Smooth muscle cell (in vitro differentiated cells): ENCODE data around the gene IQGAP3. TPM values are rescaled to one million over a fixed set of nuclear protein-coding genes. Genes with fewer than 3 reads are reported as not detected.

Source experiments
- DNase-seq: peaks from one replicate; lab custom pipeline; 2025; ENCODE audit not compliant: unreplicated experiment; lab: John Stamatoyannopoulos, UW
- H2AFZ ChIP-seq: fragments of 200-600 bp; sonication (generic); 2 replicates; pipeline ENCODE4 v1.6.0; 2016; ENCODE audit warnings: antibody characterized with exemption, low read depth, mild to moderate bottlenecking
- H3F3A ChIP-seq: fragments of 200-600 bp; sonication (generic); 2 replicates; pipeline ENCODE4 v1.6.0; 2017; ENCODE audit warnings: antibody characterized with exemption, low read depth
- H3K27ac ChIP-seq: fragments of 200-600 bp; sonication (generic); 2 replicates; pipeline ENCODE4 v1.5.1; 2016; ENCODE audit warnings: low read depth, mild to moderate bottlenecking
- H3K27me3 ChIP-seq: fragments of 200-600 bp; sonication (generic); 2 replicates; pipeline ENCODE4 v1.6.1; 2016; ENCODE audit warnings: low read depth, mild to moderate bottlenecking
- H3K36me3 ChIP-seq: fragments of 200-600 bp; sonication (generic); 2 replicates; pipeline ENCODE4 v1.5.1; 2016; ENCODE audit warnings: low read depth
- H3K4me1 ChIP-seq: fragments of 200-600 bp; sonication (generic); 2 replicates; pipeline ENCODE4 v1.5.1; 2016; ENCODE audit warnings: low read depth
- H3K4me2 ChIP-seq: fragments of 200-600 bp; sonication (generic); 2 replicates; pipeline ENCODE4 v1.6.0; 2016; ENCODE audit warnings: mild to moderate bottlenecking
- H3K4me3 ChIP-seq: fragments of 200-600 bp; sonication (generic); 2 replicates; pipeline ENCODE4 v1.5.1; 2016; ENCODE audit warnings: mild to moderate bottlenecking
- H3K79me2 ChIP-seq: fragments of 200-600 bp; sonication (generic); 2 replicates; pipeline ENCODE4 v1.6.0; 2016; ENCODE audit warnings: low read depth, mild to moderate bottlenecking
- H3K9ac ChIP-seq: fragments of 200-600 bp; sonication (generic); 2 replicates; pipeline ENCODE4 v1.6.0; 2016; ENCODE audit warnings: low read depth
- H3K9me3 ChIP-seq: fragments of 200-600 bp; sonication (generic); replicated peaks from 2 replicates; pipeline ENCODE4 v1.5.1; 2016; ENCODE audit warnings: low read depth
- H4K20me1 ChIP-seq: fragments of 200-600 bp; sonication (generic); 2 replicates; pipeline ENCODE4 v1.6.0; 2016; ENCODE audit warnings: low read depth
- WGBS: methylation state at CpG from one replicate; pipeline ENCODE4 v1.1.7; 2016; ENCODE audit warnings: low lambda C conversion rate; 5-methylcytosine and 5-hydroxymethylcytosine counted together
- polyA plus RNA-seq: library from polyadenylated mRNA; unstranded; fragments of >200 nt; fragmentation: Nextera tagmentation; extraction: Ambion mirVana; gene quantifications from 2 replicates; pipeline ENCODE4 v1.2.1, GENCODE V29; 2016
- total RNA-seq: library from RNA; depleted of rRNA; stranded (reverse); fragments of >200 nt; gene quantifications from 2 replicates; pipeline ENCODE4 v1.2.3, GENCODE V29; 2014
- TF ChIP-seq, protein P1 (sequence below): fragments of 200-600 bp; sonication (generic); IDR thresholded peaks from 2 replicates; pipeline ENCODE4 v1.5.1; 2017; ENCODE audit warnings: borderline replicate concordance, mild to moderate bottlenecking, antibody characterized with exemption; ENCODE audit not compliant: insufficient read depth, poor library complexity, severe bottlenecking

The IQGAP3 gene
- total and polyA plus RNA-seq, 2 experiments from 2014 or later = 2.6 to 2.9 TPM

DNA sequence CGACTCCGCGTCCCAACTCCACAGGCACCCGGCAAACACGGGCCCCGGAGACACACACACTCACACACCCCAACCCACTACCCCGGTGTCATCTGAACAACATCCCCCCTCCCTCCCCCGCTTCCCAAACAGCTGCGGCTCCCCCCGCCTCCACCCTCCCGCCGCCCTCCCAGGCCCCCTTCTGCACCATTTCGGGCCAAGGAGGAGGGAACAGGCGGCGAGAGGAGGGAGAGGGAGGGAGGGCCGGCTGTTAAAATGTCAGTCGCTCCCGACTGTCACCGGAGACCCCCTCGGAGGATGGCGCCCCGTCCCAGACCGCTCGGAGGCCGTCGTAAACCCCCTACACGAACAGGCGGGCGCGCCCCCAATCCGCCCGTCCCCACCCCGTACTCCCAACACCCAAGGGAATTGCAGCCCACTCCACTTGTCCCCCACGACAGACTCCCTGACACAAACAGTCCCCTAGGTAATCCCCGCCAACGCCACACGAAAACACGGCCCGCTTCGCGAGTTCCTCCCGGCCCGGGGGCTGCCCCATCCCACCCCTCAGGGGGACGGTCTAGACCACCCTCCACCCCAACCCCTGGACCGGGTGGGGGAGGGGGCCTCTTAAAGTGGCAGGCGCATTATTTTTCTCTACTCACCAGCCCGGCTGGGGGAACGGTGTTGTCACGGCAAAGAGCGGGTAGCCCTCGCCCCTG, 72.4 kb downstream of the IQGAP3 start:
- peak overlapping the region; percentile 100 for H3K27ac ChIP-seq
- H3F3A ChIP-seq = peaks cover 24% of the 10 kb centered on the region
- H2AFZ ChIP-seq = no peak overlapping the region
- no peaks in the 10 kb centered on the region for H3K36me3 ChIP-seq
- H3K27me3 ChIP-seq = no peaks in the 10 kb centered on the region
- peak overlapping the region; percentile 80 for H3K4me3 ChIP-seq
- TF ChIP-seq, protein P1, sequence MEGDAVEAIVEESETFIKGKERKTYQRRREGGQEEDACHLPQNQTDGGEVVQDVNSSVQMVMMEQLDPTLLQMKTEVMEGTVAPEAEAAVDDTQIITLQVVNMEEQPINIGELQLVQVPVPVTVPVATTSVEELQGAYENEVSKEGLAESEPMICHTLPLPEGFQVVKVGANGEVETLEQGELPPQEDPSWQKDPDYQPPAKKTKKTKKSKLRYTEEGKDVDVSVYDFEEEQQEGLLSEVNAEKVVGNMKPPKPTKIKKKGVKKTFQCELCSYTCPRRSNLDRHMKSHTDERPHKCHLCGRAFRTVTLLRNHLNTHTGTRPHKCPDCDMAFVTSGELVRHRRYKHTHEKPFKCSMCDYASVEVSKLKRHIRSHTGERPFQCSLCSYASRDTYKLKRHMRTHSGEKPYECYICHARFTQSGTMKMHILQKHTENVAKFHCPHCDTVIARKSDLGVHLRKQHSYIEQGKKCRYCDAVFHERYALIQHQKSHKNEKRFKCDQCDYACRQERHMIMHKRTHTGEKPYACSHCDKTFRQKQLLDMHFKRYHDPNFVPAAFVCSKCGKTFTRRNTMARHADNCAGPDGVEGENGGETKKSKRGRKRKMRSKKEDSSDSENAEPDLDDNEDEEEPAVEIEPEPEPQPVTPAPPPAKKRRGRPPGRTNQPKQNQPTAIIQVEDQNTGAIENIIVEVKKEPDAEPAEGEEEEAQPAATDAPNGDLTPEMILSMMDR = no peak
- H3K4me2 ChIP-seq = peak overlapping the region; percentile 97
- DNase-seq = no peak
- peaks cover 55% of the 10 kb centered on the region for H3K79me2 ChIP-seq
- 0% methylated on average over 17 of the region's 51 CpGs for WGBS
- peak overlapping the region; percentile 93 for H3K9ac ChIP-seq
- peaks cover 55% of the 10 kb centered on the region for H4K20me1 ChIP-seq
- no peaks in the 10 kb centered on the region for H3K9me3 ChIP-seq
- H3K4me1 ChIP-seq = peaks cover 64% of the 10 kb centered on the region

DNA sequence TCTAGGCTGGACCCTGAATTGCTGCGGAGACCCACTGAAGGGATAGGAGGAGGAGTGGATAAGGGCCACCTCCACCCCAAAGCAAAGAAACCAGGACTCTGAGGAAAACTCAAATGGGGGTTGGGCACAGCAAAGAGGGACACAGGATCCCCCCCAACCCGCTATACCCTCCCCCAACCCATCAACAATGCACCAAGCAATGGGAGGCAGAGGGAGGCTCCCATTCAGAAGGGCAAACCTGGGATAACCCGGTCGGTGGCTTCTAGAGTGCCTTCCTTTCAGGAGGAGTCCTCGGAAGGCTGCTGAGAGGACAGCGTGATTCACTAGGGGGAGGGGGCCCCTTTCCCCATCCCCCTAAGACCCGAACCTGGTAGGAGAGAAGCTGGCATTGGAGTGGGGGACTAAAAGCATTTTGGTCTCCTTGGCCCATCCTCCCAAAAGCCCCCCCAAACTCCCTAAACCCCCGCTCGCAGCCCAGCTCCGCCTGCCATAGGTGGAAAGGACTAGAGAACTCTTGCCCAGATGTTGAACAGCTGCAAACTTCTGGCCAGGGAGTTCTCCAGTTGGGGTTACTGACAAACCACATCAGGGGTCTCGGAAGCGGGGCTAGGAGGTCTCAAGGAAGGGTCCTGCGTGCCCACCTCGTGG, 73.0 kb downstream of the IQGAP3 start:
- no peak for DNase-seq
- WGBS = under 1% methylated on average over 14 of the region's 14 CpGs
- no peaks in the 10 kb centered on the region for H3K27me3 ChIP-seq
- H3K4me3 ChIP-seq = peak overlapping the region; percentile 80
- H3K4me1 ChIP-seq = peaks cover 62% of the 10 kb centered on the region
- peaks cover 61% of the 10 kb centered on the region for H3K79me2 ChIP-seq
- no peaks in the 10 kb centered on the region for H3K9me3 ChIP-seq
- H3K4me2 ChIP-seq = peak overlapping the region; percentile 97
- H3K27ac ChIP-seq = peak overlapping the region; percentile 55
- no peak overlapping the region for H2AFZ ChIP-seq
- TF ChIP-seq, protein P1 = no peak
- no peaks in the 10 kb centered on the region for H3K36me3 ChIP-seq
- H3K9ac ChIP-seq = peak overlapping the region; percentile 93
- H3F3A ChIP-seq = peaks cover 17% of the 10 kb centered on the region
- peaks cover 62% of the 10 kb centered on the region for H4K20me1 ChIP-seq

DNA sequence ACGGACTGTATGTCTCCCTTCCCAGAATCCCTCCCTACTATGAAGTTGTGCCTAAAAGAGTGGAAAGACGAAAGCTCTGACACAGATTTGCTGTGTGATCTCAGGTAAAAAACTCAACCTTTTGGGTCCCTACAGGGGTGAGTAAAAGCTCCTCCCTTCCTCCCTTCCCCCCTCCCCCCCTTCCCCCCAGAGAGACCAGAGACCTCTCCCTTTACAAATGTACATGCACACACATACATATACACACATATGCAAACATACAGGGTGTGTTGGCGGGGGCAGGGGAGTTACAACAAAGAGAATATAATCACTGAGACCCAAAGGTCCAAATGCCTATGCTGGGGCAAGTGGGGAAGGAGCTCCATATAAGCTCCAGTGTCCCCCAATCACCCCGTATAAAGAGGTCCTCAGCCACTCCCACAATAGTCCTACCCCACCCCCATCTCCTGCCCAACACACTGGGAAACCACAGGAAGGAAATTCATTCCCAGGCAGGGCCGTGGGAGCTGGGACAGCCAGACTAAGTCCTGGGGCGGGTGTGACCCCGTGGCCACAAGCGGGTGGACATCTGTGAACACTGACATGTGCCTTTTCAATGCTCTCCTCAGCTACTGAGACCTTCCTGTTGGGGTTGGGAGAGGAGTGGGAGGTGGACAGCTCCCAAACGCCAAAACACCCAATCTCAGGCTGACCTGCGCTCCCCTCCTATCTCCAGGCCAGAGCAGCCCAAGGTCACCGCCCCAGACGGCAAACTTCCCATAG, 73.8 kb downstream of the IQGAP3 start:
- Histone ChIP-seq H3K9me3 (no peaks in the 10 kb centered on the region), H3K4me3 (peak overlapping the region; percentile 80), H2AFZ (no peak overlapping the region), H3K4me1 (peaks cover 58% of the 10 kb centered on the region), H3K27me3 (no peaks in the 10 kb centered on the region), H3K27ac (peak overlapping the region; percentile 55), H3K9ac (peak overlapping the region; percentile 93), H3K36me3 (no peaks in the 10 kb centered on the region), H3K79me2 (peaks cover 69% of the 10 kb centered on the region), H4K20me1 (peaks cover 69% of the 10 kb centered on the region), H3F3A (peaks cover 10% of the 10 kb centered on the region), H3K4me2 (peak overlapping the region; percentile 97)
- no peak for DNase-seq
- TF ChIP-seq, protein P1 = no peak
- WGBS = 23% methylated on average over 12 of the region's 12 CpGs
